GF-D8 (cell line): Measurements from ENCODE around the gene CDH11.

Experiments
- DNase-seq: peaks from one replicate; lab custom pipeline; 2025; lab: John Stamatoyannopoulos, UW

Gene CDH11

GRCh38 chr16:65069766-65070165, 52.1 kb downstream of the CDH11 start:
- no peak for DNase-seq

- no peak for DNase-seq
These were observed 52.8 kb downstream of the CDH11 start for GRCh38 chr16:65069065-65069464.

DNA sequence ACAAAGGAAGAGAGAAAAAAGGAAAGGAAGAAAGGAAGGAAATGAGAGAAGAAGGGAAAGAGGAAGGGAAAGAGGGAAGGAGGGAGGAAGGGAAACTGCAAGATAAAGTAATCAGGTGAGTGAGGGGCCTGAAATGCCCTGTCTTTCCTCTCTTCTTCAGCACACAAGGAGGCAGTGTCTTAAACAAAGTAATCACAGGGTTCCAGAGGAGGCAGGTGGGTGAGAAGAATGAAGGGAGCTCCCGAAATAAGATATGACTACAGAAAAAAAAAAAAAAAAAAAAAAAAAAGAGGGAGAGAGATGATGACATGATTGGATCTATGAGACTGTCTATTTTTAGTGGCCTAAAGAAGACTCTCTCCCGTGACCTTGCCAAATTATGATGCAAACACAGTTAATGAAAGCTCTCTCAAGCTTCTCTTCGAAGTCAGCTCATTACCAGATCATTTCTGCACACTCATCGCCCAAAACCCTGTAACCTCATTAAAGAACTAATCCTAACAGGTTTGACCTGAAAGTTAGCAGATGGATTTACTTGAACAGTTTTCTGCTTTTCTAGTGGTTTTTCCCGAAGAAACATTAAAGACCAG, 53.6 kb downstream of the CDH11 start:
- DNase-seq = no peak

- no peak for DNase-seq
These were observed 55.2 kb downstream of the CDH11 start for GRCh38 chr16:65066651-65067050.

DNA sequence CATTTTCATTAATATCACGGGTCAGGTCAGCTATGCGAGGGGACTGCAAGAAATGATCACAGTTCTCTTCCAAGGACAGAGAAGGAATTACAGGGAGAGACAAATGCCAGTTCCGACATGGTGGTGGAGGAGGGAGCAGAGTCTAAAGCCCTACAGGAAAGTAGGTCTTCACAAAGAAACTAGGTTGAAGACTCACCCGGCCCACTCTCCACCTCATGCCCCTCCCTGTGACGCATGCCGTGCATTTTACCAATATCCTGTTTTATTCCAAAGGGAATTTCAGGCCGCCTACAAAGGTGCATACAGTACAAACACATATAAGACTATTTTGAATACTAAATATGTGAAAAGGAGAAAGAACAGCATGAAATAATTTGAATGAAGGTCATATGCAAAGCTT, 56.8 kb downstream of the CDH11 start:
- no peak for DNase-seq

DNA sequence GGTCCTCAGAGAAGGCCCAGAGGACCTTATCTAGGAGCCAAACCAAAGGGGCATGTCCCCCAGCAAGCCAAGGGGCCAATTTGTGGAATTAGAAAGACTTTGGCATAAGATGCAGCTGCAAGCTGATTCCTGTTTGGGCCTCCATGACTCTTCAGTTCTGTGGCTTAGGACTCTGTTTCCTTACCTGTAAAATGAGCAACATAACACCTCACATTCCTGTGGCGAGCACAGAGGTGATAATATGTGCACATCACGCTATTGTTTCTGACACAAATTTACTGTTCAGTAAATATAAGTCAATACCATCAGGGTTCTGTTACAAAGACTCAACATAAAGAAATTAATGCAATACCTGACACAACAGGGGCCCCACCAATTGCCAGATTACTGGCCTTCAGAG, 57.7 kb downstream of the CDH11 start:
- DNase-seq = no peak

DNA sequence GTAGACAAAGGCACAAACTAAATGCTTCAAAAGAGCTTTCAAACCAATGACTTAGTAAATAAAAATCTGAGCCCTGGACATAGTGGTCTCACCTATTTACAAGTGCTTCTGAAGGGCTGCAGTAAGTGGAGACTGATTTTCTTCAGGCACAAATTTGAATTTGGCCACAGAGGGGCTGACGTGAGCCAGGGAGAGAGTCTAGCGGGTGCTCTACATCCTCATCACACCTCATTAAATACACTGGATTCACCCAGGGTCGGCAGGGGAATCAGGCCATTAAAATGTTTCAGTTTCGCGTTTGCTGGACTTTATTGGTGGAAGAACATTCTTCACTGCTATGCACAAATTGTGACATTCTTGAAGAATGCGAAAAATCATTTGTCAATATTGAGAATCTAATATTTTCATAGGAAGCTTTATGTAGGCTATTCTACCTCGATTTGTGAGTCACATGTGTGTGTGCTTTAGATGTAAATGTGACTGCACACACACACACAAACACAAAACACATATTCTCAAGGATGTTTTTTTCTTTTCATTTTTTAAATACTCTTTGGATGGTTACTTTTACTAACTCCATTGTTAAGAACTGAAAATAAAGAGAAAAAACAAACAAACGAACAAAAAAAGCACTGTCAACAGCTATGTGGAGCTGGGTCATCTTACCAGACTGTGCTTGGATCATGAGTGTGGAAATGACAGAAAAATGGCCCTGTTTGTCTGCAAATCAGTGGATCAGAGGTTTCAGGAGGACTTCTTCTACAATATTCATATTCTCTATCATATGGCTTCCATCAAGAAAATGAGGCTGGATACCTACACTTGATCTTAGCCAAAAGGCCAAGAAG, 58.9 kb downstream of the CDH11 start:
- DNase-seq = no peak

GRCh38 chr16:65061935-65062518, 59.8 kb downstream of the CDH11 start:
- no peak for DNase-seq

- no peak for DNase-seq
These were observed 60.6 kb downstream of the CDH11 start for GRCh38 chr16:65061263-65061662.

- DNase-seq = no peak
These were observed 62.4 kb downstream of the CDH11 start for GRCh38 chr16:65059406-65059980.

DNA sequence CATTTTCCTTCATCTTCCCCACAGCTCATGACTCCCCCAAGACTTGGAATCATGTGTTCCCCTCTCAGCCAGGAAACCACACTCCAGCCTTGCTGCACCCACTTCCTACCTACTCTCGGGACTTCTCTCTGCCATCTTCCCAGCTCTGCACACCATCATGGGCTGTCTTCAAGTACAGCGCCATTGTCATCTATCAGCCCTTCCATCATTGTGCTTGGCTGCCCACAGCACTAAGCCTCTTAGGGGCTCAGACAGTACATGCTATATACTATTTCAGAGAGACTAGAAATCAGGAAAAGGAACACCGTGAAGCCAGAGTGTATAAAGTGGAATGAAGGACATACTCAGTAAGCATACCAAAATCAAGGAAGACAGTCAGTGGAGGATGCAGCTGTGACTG, 64.7 kb downstream of the CDH11 start:
- DNase-seq = no peak

GRCh38 chr16:65054457-65054856, 67.4 kb downstream of the CDH11 start:
- DNase-seq = no peak

GRCh38 chr16:65049679-65050078, 72.2 kb downstream of the CDH11 start:
- no peak for DNase-seq

DNA sequence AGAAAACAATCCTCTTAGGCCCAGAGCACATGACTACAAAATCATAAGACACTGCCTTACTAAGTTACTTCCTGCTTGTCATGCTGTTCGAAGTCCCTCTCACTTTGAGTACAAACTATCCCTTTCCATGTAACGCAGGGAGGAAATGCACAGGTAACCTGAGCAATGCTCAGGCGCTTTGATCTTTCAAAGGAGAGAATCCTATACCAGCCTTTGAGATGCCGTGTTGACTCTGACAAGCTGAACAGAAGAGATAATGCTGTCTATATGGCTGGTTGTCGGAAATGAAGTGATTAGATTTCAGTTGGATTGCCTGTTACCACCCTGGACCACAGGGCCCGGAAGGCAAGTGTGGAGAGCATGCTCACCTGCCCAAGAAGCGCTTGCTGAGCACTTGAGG, 75.9 kb downstream of the CDH11 start:
- DNase-seq = no peak

- no peak for DNase-seq
These were observed 77.0 kb downstream of the CDH11 start for GRCh38 chr16:65044873-65045272.

- no peak for DNase-seq
These were observed 77.8 kb downstream of the CDH11 start for GRCh38 chr16:65044026-65044425.

GRCh38 chr16:65042438-65043365, 79.2 kb downstream of the CDH11 start:
- no peak for DNase-seq

DNA sequence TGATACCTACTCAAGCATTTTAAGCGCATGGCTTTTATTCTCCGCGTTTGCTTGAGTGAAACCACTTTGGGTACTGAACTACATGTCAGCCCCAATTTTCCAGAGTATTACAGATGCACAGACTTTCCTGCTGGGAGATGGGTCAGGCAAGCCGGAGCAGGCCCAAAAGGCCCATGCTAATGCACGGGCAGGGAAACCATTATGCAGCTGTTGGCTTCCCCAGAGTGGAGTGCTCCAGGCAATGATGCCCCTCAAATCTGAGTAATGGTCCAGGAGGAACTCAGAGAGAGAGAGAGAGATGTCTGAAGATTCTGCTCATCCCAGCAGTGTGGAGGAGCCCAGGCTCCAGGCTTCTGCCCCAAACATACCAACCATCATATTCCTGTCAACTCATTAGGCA, 80.2 kb downstream of the CDH11 start:
- DNase-seq = no peak

GRCh38 chr16:65038100-65038499, 83.8 kb downstream of the CDH11 start:
- no peak for DNase-seq

- no peak for DNase-seq
These were observed 84.3 kb downstream of the CDH11 start for GRCh38 chr16:65037556-65037955.

DNA sequence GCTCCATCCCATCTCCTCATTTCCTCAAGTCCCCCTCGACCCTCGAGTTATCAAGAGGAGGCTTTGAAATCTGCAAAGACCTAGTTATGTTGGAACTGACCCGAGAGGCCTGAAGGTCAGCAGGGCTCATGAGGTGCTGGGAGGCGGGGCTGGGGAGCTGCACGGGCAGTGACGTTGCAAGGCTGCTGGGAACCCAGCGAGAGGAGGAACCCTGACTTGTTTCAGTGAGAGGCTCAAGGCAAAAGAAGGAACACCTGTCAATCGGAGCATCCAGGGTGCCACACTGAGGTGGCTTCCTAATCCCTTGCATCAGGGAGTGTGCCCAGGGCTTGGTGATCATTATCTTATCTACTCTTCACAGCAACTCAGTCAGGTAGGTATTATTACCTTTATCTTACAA, 86.9 kb downstream of the CDH11 start:
- DNase-seq = no peak

DNA sequence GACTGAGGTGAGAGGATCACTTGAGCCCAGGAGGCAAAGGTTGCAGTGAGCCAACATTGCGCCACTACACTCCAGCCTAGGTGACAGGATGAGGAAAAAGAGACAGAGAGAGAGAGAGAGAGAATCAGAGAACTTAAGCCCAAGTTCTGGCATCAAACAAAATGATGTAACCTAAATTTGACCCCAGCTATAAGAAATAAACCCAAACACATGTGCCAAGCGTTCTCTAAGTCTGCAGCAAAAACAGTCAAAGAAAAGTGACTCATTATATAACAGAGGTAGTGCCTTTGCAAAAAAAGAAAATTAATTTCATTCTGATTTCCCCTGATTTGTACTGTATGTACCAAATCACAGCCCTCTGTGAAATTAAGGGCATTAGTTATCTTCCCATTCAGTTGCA, 89.5 kb downstream of the CDH11 start:
- DNase-seq = no peak
